IMR-90 (cell line): Measurements from ENCODE around the gene PFKFB1.

Experiments
- MAFK ChIP-seq: IDR thresholded peaks from 2 replicates; pipeline ENCODE4 v1.6.1; 2012; ENCODE audit warnings: low read depth, low read length, improper control_type of control experiment
- POLR2A ChIP-seq: IDR thresholded peaks from 2 replicates; pipeline ENCODE4 v1.6.1; 2012; ENCODE audit warnings: mild to moderate bottlenecking, low read depth, low read length
- TF ChIP-seq, protein P1 (sequence below): conservative IDR thresholded peaks from 2 replicates; pipeline ENCODE4 v1.5.1; 2012; ENCODE audit warnings: mild to moderate bottlenecking, low read depth, low read length, improper control_type of control experiment

- TF ChIP-seq, protein P1, sequence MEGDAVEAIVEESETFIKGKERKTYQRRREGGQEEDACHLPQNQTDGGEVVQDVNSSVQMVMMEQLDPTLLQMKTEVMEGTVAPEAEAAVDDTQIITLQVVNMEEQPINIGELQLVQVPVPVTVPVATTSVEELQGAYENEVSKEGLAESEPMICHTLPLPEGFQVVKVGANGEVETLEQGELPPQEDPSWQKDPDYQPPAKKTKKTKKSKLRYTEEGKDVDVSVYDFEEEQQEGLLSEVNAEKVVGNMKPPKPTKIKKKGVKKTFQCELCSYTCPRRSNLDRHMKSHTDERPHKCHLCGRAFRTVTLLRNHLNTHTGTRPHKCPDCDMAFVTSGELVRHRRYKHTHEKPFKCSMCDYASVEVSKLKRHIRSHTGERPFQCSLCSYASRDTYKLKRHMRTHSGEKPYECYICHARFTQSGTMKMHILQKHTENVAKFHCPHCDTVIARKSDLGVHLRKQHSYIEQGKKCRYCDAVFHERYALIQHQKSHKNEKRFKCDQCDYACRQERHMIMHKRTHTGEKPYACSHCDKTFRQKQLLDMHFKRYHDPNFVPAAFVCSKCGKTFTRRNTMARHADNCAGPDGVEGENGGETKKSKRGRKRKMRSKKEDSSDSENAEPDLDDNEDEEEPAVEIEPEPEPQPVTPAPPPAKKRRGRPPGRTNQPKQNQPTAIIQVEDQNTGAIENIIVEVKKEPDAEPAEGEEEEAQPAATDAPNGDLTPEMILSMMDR: no peak
- TF ChIP-seq POLR2A: no peak
- no peak for TF ChIP-seq MAFK
Measured at GRCh38 chrX:55030271-55031205, 36.5 kb upstream of the PFKFB1 start, which contains the start of gene ALAS2.
